HepG2 (cell line): ENCODE results near the gene TSACC. TPM values are rescaled to one million over a fixed set of nuclear protein-coding genes. Genes with fewer than 3 reads are reported as not detected.

Experiments
- CBX5 ChIP-seq: sonication (generic); formaldehyde crosslinking; IDR thresholded peaks from 2 replicates; pipeline ENCODE4 v1.4.0; 2020; ENCODE audit warnings: missing genetic modification reagents, borderline replicate concordance
- ESRRA ChIP-seq: sonication (generic); formaldehyde crosslinking; IDR thresholded peaks from 2 replicates; pipeline ENCODE4 v1.5.1; 2020; ENCODE audit warnings: mild to moderate bottlenecking, low read depth, missing genetic modification reagents
- HDAC2 ChIP-seq: sonication (generic); formaldehyde crosslinking; IDR thresholded peaks from 2 replicates; pipeline ENCODE4 v1.4.0; 2020; ENCODE audit warnings: missing genetic modification reagents
- KDM2A ChIP-seq: sonication (generic); formaldehyde crosslinking; IDR thresholded peaks from 2 replicates; pipeline ENCODE4 v1.4.0; 2020; ENCODE audit warnings: low read depth, missing genetic modification reagents, borderline replicate concordance
- KDM3A ChIP-seq: IDR thresholded peaks from 2 replicates; pipeline ENCODE4 v1.6.1; 2018; ENCODE audit warnings: low read depth, missing compliant biosample characterization
- KLF16 ChIP-seq, 2 experiments: sonication (generic) in 1 of 2; formaldehyde crosslinking in 1 of 2; IDR thresholded peaks; 2 replicates each; pipeline versions ENCODE4 v1.6.1 to v1.8.0; 2016 to 2023; ENCODE audit warnings: missing genetic modification reagents in 2 of 2, missing compliant biosample characterization in 1 of 2
- MAZ ChIP-seq, 2 experiments: sonication (generic) in 1 of 2; formaldehyde crosslinking in 1 of 2; IDR thresholded peaks; 2 replicates each; pipeline versions ENCODE4 v1.5.0 to v1.6.1; 2012 to 2020; ENCODE audit warnings: low read depth in 2 of 2, mild to moderate bottlenecking in 2 of 2, borderline replicate concordance in 1 of 2, improper control_type of control experiment in 1 of 2, low read length in 1 of 2, missing genetic modification reagents in 1 of 2, moderate library complexity in 1 of 2
- MXD4 ChIP-seq: IDR thresholded peaks from 2 replicates; pipeline ENCODE4 v1.6.1; 2016; ENCODE audit warnings: mild to moderate bottlenecking, missing biosample characterization, missing genetic modification reagents
- POLR2AphosphoS5 ChIP-seq: IDR thresholded peaks from 2 replicates; pipeline ENCODE4 v1.6.1; 2012; ENCODE audit warnings: low read depth, low read length
- RCOR2 ChIP-seq: IDR thresholded peaks from 2 replicates; pipeline ENCODE4 v1.6.1; 2016; ENCODE audit warnings: missing biosample characterization, missing genetic modification reagents
- SSRP1 ChIP-seq: IDR thresholded peaks from 2 replicates; pipeline ENCODE4 v1.6.1; 2016; ENCODE audit warnings: control low read depth
- YEATS2 ChIP-seq: sonication (generic); formaldehyde crosslinking; IDR thresholded peaks from 2 replicates; pipeline ENCODE4 v1.4.0; 2020; ENCODE audit warnings: missing genetic modification reagents, borderline replicate concordance
- ZBTB3 ChIP-seq: sonication (generic); formaldehyde crosslinking; IDR thresholded peaks from 2 replicates; pipeline ENCODE4 v1.4.0; 2020; ENCODE audit warnings: low read depth, mild to moderate bottlenecking, moderate library complexity, missing genetic modification reagents, borderline replicate concordance
- ZFP62 ChIP-seq: sonication (generic); formaldehyde crosslinking; IDR thresholded peaks from 2 replicates; pipeline ENCODE4 v1.4.0; 2020; ENCODE audit warnings: missing genetic modification reagents
- ZNF484 ChIP-seq: sonication (generic); formaldehyde crosslinking; IDR thresholded peaks from 2 replicates; pipeline ENCODE4 v1.5.1; 2020; ENCODE audit warnings: mild to moderate bottlenecking, low read depth, missing genetic modification reagents, borderline replicate concordance
- ZNF607 ChIP-seq: sonication (generic); formaldehyde crosslinking; IDR thresholded peaks from 2 replicates; pipeline ENCODE4 v1.5.1; 2020; ENCODE audit warnings: missing genetic modification reagents, mild to moderate bottlenecking, borderline replicate concordance
- ZNF766 ChIP-seq: sonication (generic); formaldehyde crosslinking; IDR thresholded peaks from 2 replicates; pipeline ENCODE4 v1.5.0; 2020; ENCODE audit warnings: missing genetic modification reagents, borderline replicate concordance
- ZSCAN25 ChIP-seq: sonication (generic); formaldehyde crosslinking; IDR thresholded peaks from 2 replicates; pipeline ENCODE4 v1.8.0; 2022; ENCODE audit warnings: mild to moderate bottlenecking, missing genetic modification reagents
- polyA plus RNA-seq, 8 experiments: library from polyadenylated mRNA; depleted of rRNA in 3 of 8; stranded (reverse) in 7 of 8; unstranded in 1 of 8; fragments of >200 nt; fragmentation: Illumina TruSeq in 4 of 8; extraction: Trizol in 4 of 8; gene quantifications; 2 replicates each; pipeline versions ENCODE4 v1.2.1 to v1.2.3, GENCODE V29; 2011 to 2016; ENCODE audit warnings: low read depth in 4 of 8, missing spikeins in 1 of 8, mixed read lengths in 1 of 8; ENCODE audit not compliant: insufficient read depth in 1 of 8
- total RNA-seq, 5 experiments: library from RNA; depleted of rRNA; stranded (reverse); fragments of >200 nt; fragmentation: Illumina TruSeq; extraction: Trizol; gene quantifications; 2 replicates each; pipeline ENCODE4 v1.2.3, GENCODE V29; 2016; ENCODE audit warnings: low read depth in 1 of 5
- TF ChIP-seq, protein P1 (sequence below): IDR thresholded peaks from 2 replicates; pipeline ENCODE4 v1.6.1; 2016; ENCODE audit warnings: control low read depth
- TF ChIP-seq, protein P2 (sequence below): sonication (generic); formaldehyde crosslinking; IDR thresholded peaks from 2 replicates; pipeline ENCODE4 v1.4.0; 2020; ENCODE audit warnings: missing genetic modification reagents, borderline replicate concordance
- TF ChIP-seq, protein P3 (sequence below): sonication (generic); formaldehyde crosslinking; IDR thresholded peaks from 2 replicates; pipeline ENCODE4 v1.5.0; 2020; ENCODE audit warnings: mild to moderate bottlenecking, missing genetic modification reagents, borderline replicate concordance
- TF ChIP-seq, protein P4 (sequence below): sonication (generic); formaldehyde crosslinking; IDR thresholded peaks from 2 replicates; pipeline ENCODE4 v1.5.1; 2020; ENCODE audit warnings: missing genetic modification reagents, mild to moderate bottlenecking, borderline replicate concordance
- TF ChIP-seq, protein P5 (sequence below): sonication (generic); formaldehyde crosslinking; IDR thresholded peaks from 2 replicates; pipeline ENCODE4 v1.5.1; 2020; ENCODE audit warnings: missing genetic modification reagents, mild to moderate bottlenecking, borderline replicate concordance

The TSACC gene
- total and polyA plus RNA-seq, 2 of the 13 experiments (the other 11 are each of a cell fraction or from before 2014, with no cell fraction given), result 1.5 to 2.6 TPM

DNA sequence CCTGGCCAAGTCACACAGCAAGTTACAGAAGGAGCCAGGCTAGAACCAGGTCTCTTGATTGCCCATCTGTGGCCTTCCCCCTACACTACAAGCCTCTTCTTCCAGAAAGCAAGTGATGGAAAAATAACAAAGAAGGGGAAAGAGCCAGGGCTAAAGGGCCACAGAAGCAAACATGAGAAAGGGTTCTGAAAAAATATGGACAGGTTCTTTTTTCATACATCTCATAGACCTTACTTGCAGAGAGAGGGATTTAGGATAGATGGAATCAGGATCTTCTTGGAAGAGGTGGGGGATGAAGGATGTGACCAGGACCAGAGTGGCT, 33.9 kb downstream of the TSACC start (continued):
- TF ChIP-seq, protein P1, sequence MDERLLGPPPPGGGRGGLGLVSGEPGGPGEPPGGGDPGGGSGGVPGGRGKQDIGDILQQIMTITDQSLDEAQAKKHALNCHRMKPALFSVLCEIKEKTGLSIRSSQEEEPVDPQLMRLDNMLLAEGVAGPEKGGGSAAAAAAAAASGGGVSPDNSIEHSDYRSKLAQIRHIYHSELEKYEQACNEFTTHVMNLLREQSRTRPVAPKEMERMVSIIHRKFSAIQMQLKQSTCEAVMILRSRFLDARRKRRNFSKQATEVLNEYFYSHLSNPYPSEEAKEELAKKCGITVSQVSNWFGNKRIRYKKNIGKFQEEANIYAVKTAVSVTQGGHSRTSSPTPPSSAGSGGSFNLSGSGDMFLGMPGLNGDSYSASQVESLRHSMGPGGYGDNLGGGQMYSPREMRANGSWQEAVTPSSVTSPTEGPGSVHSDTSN (CRISPR knock-in tag), result no peak
- TF ChIP-seq ZNF607 (CRISPR knock-in tag), result peak; percentile 9; the same call in 1 of the 2 replicates
- TF ChIP-seq, protein P2, sequence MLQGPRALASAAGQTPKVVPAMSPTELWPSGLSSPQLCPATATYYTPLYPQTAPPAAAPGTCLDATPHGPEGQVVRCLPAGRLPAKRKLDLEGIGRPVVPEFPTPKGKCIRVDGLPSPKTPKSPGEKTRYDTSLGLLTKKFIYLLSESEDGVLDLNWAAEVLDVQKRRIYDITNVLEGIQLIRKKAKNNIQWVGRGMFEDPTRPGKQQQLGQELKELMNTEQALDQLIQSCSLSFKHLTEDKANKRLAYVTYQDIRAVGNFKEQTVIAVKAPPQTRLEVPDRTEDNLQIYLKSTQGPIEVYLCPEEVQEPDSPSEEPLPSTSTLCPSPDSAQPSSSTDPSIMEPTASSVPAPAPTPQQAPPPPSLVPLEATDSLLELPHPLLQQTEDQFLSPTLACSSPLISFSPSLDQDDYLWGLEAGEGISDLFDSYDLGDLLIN (CRISPR knock-in tag), result no peak
- TF ChIP-seq, protein P3, sequence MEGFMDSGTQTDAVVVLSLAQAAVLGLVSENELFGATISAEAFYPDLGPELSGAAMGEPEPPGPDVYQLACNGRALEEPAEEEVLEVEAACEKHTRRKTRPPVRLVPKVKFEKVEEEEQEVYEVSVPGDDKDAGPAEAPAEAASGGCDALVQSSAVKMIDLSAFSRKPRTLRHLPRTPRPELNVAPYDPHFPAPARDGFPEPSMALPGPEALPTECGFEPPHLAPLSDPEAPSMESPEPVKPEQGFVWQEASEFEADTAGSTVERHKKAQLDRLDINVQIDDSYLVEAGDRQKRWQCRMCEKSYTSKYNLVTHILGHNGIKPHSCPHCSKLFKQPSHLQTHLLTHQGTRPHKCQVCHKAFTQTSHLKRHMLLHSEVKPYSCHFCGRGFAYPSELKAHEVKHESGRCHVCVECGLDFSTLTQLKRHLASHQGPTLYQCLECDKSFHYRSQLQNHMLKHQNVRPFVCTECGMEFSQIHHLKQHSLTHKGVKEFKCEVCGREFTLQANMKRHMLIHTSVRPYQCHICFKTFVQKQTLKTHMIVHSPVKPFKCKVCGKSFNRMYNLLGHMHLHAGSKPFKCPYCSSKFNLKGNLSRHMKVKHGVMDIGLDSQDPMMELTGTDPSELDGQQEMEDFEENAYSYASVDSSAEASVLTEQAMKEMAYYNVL (CRISPR knock-in tag), result no peak
- TF ChIP-seq YEATS2 (CRISPR knock-in tag), result no peak; the same call in 1 of the 2 replicates
- no peak for TF ChIP-seq KLF16 (CRISPR knock-in tag; IDR thresholded peaks at IDR 0.05)
- no peak for TF ChIP-seq ZNF766
- TF ChIP-seq MXD4 (CRISPR knock-in tag), result no peak
- 0 out of 2 replicates have a peak, but pooled peaks have one; percentile 11 for TF ChIP-seq CBX5
- peak; percentile 14; the same call in 1 of the 2 replicates for TF ChIP-seq POLR2AphosphoS5
- peak; percentile 7; the same call in 1 of the 2 replicates for TF ChIP-seq HDAC2 (CRISPR knock-in tag)
- TF ChIP-seq ZFP62 (CRISPR knock-in tag), result no peak
- TF ChIP-seq, protein P4, sequence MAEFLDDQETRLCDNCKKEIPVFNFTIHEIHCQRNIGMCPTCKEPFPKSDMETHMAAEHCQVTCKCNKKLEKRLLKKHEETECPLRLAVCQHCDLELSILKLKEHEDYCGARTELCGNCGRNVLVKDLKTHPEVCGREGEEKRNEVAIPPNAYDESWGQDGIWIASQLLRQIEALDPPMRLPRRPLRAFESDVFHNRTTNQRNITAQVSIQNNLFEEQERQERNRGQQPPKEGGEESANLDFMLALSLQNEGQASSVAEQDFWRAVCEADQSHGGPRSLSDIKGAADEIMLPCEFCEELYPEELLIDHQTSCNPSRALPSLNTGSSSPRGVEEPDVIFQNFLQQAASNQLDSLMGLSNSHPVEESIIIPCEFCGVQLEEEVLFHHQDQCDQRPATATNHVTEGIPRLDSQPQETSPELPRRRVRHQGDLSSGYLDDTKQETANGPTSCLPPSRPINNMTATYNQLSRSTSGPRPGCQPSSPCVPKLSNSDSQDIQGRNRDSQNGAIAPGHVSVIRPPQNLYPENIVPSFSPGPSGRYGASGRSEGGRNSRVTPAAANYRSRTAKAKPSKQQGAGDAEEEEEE, result no peak
- TF ChIP-seq ZBTB3 (CRISPR knock-in tag), result no peak
- TF ChIP-seq MAZ (IDR thresholded peaks at IDR 0.05; ENCODE audit: borderline replicate concordance, low read depth, low read length), result no peak
- TF ChIP-seq MAZ (CRISPR knock-in tag; IDR thresholded peaks at IDR 0.05; ENCODE audit: low read depth), result no peak
- TF ChIP-seq SSRP1, result no peak
- TF ChIP-seq KDM3A (CRISPR knock-in tag), result no peak
- TF ChIP-seq, protein P5, sequence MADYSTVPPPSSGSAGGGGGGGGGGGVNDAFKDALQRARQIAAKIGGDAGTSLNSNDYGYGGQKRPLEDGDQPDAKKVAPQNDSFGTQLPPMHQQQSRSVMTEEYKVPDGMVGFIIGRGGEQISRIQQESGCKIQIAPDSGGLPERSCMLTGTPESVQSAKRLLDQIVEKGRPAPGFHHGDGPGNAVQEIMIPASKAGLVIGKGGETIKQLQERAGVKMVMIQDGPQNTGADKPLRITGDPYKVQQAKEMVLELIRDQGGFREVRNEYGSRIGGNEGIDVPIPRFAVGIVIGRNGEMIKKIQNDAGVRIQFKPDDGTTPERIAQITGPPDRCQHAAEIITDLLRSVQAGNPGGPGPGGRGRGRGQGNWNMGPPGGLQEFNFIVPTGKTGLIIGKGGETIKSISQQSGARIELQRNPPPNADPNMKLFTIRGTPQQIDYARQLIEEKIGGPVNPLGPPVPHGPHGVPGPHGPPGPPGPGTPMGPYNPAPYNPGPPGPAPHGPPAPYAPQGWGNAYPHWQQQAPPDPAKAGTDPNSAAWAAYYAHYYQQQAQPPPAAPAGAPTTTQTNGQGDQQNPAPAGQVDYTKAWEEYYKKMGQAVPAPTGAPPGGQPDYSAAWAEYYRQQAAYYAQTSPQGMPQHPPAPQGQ (CRISPR knock-in tag), result no peak
- TF ChIP-seq KDM2A (CRISPR knock-in tag), result no peak
- TF ChIP-seq ZSCAN25, result no peak
- TF ChIP-seq RCOR2, result peak; percentile 18; the same call in 1 of the 2 replicates
- TF ChIP-seq ZNF484 (CRISPR knock-in tag), result no peak
- TF ChIP-seq ESRRA (CRISPR knock-in tag), result no peak
